ENCODE measurements around the gene ZNF580. TPM values are rescaled to one million over a fixed set of nuclear protein-coding genes. Genes with fewer than 3 reads are reported as not detected.

Gene ZNF580
- total RNA-seq, 1 donor from 2014 or later, result 4.0 TPM

- DNase-seq, result no peak
Observed at GRCh38 chr19:55663846-55664536, 23.2 kb downstream of the ZNF580 start.

- no peak for DNase-seq
Observed at GRCh38 chr19:55666343-55667005, 25.7 kb downstream of the ZNF580 start.

GRCh38 chr19:55667006-55667381, 26.2 kb downstream of the ZNF580 start:
- DNase-seq, result no peak

- no peak for DNase-seq
Observed at GRCh38 chr19:55667511-55667910, 26.7 kb downstream of the ZNF580 start.

GRCh38 chr19:55667958-55668357, 27.2 kb downstream of the ZNF580 start:
- no peak for DNase-seq

- DNase-seq, result no peak
Observed at GRCh38 chr19:55668603-55669348, 28.0 kb downstream of the ZNF580 start.

- no peak for DNase-seq
Observed at GRCh38 chr19:55669418-55670279, 28.8 kb downstream of the ZNF580 start.

GRCh38 chr19:55670280-55671053, 29.7 kb downstream of the ZNF580 start:
- DNase-seq, result no peak

GRCh38 chr19:55671054-55671378, 30.2 kb downstream of the ZNF580 start:
- no peak for DNase-seq

GRCh38 chr19:55672418-55672817, 31.6 kb downstream of the ZNF580 start:
- DNase-seq, result no peak

GRCh38 chr19:55673465-55673864, 32.7 kb downstream of the ZNF580 start:
- no peak for DNase-seq

GRCh38 chr19:55673889-55674288, 33.1 kb downstream of the ZNF580 start:
- DNase-seq, result no peak

GRCh38 chr19:55674459-55674840, 33.6 kb downstream of the ZNF580 start:
- no peak for DNase-seq

- peak; percentile 95 for DNase-seq
Observed at GRCh38 chr19:55674841-55675660, 34.2 kb downstream of the ZNF580 start, which contains the start of gene EPN1. Gene EPN1 (plus strand): TSS chr19:55675226. CDS start chr19:55678628, 3,402 bp downstream.

- no peak for DNase-seq
Observed at GRCh38 chr19:55675661-55676354, 35.0 kb downstream of the ZNF580 start.

GRCh38 chr19:55676383-55676782, 35.6 kb downstream of the ZNF580 start:
- no peak for DNase-seq

GRCh38 chr19:55676889-55677505, 36.2 kb downstream of the ZNF580 start:
- no peak for DNase-seq

GRCh38 chr19:55677572-55678028, 36.8 kb downstream of the ZNF580 start:
- DNase-seq, result no peak

GRCh38 chr19:55678121-55678671, 37.4 kb downstream of the ZNF580 start:
- peak; percentile 16 for DNase-seq
